ENCODE results near the gene SRF. TPM values are rescaled to one million over a fixed set of nuclear protein-coding genes. Genes with fewer than 3 reads are reported as not detected.
"Not testable (repeated sequence)": the region's sequence is repeated elsewhere in the genome, so short reads cannot be mapped to it uniquely, and the experiment has no call there.

The SRF gene
- 20.4 and 24.3 TPM in 2 replicates for total RNA-seq

DNA sequence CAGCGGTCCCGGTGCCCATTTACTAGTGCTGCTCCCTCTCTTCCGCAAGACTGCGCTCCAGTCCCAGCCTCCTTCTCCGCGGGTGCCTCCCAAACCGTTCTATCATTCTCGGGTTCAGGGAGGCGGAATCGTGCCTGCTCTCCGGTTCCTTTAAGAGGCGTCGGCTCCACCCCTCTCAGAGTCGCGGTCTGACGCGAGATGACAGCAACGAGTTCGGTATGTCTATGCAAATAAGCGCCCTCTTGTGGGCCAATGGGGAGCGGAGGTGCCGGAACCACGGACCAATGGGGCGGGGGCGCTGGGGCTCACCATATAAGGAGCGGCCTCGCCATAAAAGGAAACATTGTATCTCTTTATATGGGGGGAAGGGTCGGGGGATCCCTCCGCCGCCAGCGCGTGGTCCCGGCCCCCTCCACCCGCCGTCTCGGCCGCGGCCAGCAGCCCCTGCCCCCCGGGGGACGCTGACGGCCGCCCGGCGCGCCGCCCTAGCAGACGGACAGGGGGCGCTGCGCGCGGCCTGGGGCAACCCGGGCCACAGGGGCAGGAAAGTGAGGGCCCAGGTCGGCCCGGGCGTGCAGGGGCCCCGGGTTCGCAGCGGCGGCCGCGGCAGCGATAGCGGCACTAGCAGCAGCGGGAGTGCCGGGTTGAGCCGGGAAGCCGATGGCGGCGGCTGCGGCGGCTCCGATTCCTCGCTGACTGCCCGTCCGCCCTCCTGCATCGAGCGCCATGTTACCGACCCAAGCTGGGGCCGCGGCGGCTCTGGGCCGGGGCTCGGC is at the start of gene SRF:
Gene SRF, plus strand, starts transcription at position 339 of the 776 bp plus-strand sequence. Its CDS starts 388 bp downstream, at position 727.
- peak; percentile 98 for DNase-seq (ENCODE audit: low read depth, low spot score)

DNA sequence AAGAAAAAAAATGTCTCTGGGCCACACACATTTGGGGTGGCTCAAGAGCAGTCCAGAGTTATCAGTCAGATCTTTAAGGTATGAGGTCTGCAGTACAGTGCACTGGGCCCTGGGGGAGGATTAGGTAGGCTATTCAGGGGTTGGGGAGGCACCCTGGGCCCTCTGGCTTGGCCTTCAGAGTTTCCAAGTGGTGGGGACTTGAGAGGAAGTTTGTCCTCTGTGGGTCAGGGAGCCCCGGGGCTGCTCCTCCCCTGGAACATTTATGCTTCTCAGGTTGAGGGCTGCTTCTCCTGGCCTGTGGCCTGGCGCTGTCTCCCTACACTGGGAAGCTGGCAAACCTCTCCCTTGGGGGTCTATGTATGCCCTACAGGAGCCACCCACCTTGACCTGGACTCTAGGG is 48.9 kb upstream of the SRF start:
- no peak for DNase-seq (ENCODE audit: low read depth, low spot score)

DNA sequence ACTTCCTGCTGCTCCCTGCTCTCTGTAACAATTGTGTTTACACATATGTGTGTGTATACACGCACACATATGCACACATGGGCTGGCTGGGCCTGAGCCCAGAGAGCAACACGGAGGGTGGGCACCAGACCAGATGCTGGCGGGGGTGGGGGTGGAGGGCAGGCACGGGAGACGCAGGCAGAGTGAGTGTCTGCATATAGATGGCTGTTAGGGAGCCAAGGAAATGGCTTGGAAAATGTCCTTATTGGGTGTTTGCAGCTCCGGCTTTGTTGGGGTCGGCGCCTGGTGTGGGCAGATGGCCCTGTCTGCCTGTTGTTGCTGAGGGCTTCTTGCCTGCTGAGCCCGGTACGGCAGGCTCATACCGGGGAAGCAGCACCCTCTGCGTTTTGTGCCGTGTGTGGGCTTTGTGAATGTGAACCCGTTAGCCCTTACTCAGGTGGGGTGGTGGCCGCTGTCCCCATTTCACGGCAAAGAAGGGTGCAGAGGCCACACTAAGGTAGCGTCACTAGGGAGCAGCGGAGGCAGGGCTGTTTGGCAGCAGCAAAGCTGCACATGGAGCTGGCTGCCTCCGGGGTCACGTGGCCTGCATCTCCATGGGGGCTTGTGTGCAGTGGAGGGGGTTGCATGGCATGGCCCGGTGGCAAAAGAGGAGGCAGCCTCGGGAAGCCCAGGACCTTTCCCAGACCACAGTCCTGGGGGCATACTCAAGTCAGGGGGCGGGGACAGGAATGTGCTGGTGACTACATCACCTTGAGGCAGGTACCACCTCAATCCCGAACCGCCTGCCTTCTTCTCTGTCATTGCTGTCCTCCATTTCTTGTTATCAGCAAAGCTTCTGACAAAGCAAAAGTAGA is 47.4 kb upstream of the SRF start:
- DNase-seq (ENCODE audit: low read depth, low spot score) = no peak

DNA sequence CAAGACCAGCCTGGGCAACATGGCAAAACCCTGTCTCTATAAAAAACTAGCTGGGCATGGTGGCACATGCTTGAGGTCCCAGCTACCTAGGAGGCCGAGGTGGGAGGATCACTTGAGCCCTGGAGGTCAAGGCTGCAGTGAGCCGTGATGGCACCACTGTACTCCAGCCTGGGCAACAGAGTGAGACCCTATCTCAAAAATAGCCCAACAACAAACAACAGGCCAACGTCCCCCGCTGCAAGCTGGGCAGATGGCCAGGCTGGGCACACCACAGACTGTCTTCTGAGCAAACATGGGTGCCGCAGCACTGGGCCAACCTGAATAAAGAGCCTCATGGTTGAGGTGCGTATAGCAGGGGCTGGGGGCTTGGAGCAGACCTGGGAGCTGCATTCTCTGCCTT is 46.6 kb upstream of the SRF start:
- DNase-seq (ENCODE audit: low read depth, low spot score) = no peak

DNA sequence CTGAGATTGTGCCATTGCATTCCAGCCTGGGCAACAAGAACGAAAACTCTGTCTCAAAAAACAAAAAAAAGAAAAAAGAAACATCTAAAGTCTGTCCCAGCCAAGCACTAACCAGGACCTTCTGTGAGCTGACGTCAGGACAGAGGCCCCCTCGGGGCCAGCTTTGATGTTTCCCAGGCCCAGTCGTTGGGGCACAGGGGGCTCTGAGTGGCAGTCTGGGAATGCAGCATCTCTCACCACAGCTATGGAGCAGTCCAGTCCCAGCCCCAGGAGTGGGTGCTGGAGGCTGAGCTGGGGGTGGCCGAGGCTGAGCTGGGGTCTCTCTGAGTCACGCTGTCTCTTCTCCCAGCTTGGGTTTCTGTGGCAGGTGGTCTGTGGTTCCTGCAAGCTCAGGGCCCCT is 46.0 kb upstream of the SRF start:
- DNase-seq (ENCODE audit: low read depth, low spot score) = no peak

DNA sequence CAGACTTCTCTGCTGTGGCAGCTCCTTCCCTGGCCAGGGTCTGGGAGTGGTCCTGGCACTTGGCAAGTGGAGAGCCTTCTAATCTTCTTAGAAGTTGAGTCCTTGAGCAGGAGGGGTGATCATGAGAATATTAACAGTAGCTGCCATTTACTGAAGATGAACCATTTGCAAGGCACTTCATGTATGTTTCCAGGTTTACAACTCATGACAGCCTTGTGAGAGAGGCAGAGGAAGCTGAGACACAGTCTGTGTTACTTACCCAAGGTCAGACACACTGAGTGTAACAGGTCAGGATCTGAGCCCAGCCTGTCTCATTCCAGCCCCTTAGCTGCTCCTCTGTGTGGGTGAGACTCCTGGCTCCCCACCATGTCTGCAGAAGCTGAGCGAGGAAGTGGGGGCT is 45.5 kb upstream of the SRF start:
- DNase-seq (ENCODE audit: low read depth, low spot score) = no peak

DNA sequence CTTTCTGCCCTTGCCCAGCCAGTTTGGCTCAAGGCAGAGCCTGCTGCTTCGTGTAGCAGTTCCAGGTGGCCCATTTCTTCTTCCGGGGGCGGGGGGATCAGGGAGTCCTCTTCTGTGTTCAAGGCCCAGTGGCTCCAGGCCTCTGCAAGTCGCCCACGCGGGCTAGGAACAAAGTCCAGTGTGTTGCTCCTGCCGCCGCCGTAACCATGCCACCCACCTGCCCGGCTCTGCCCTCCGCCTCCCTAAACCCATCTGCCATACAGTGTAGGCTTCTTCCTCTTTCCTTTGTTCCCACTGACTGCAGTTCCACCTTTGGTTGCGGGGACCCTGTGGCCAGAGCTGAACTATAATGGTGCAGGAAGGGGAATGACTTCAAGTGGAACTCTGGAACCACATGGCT is 43.9 kb upstream of the SRF start:
- DNase-seq (ENCODE audit: low read depth, low spot score) = no peak

DNA sequence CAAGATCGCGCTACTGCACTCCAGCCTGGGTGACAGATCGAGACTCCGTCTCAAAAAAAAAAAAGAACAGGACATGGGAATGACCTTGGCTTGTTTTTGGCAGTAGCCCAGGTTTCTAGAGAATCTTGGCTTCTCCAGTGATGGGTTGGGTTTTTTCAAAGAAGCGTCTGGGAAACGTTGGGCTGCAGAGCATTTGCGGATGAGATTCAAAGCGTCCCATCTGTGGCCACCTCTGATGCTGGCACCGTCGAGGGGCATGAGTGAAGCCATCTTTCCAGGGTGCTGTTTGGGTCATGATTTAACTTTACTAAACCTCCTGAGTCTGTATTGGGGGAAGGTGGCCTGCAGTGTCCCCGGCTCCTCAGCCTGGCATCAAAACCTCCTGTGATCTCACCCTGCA is 43.2 kb upstream of the SRF start:
- DNase-seq (ENCODE audit: low read depth, low spot score) = no peak

DNA sequence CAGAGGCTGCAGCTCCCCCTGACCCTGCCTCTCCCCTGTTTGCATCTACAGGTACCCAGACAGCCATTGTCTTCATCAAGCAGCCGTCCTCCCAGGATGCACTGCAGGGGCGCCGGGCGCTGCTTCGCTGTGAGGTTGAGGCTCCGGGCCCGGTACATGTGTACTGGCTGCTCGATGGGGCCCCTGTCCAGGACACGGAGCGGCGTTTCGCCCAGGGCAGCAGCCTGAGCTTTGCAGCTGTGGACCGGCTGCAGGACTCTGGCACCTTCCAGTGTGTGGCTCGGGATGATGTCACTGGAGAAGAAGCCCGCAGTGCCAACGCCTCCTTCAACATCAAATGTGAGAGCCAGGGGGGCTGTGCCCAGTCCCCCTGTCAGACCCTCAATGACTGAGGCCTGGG is 42.1 kb upstream of the SRF start:
- DNase-seq (ENCODE audit: low read depth, low spot score) = no peak

DNA sequence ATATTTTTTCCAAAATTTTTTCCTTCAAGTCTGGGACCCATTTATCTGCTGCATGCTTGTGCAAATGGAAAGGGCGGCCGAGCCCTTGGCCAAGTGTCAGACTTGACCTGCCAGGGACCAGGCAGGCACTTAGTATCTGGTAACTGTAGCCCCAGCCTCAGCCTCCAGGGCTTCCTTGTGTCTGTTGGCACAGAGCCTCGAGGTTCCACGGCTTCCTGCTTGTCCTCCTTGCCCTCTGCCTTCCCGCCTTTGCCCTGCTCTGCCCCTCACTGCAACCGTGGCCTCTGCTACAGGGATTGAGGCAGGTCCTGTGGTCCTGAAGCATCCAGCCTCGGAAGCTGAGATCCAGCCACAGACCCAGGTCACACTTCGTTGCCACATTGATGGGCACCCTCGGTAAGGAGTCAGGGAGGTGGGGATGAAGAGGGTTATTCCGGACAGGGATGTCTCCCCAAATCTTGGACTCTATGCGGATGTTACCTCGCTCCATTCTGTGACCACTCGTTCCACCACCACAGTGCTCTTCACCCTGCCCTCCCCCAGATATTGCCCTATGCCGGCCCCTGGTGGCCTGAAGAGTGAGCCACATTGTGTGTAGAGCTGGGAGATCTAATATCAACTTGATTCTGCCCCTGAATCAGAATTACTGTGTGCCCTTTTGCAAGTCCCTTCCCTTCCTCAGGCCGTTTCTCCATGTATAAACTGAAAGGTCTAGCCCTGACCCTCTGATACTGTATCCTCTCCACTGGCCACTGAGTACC is 41.5 kb upstream of the SRF start:
- no peak for DNase-seq (ENCODE audit: low read depth, low spot score)

DNA sequence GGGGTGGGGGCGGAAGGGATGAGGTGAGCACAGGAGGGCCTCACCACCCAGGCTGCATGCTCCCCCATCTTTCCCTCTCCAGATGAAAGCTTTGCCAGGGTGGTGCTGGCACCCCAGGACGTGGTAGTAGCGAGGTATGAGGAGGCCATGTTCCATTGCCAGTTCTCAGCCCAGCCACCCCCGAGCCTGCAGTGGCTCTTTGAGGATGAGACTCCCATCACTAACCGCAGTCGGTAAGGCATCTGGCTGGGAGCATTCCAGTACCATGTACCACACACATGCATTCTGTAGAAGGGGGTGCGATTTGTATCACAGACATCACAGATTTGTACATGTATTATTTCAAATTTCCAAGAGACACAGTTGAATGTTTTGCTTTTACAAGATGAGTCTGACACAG is 40.6 kb upstream of the SRF start:
- no peak for DNase-seq (ENCODE audit: low read depth, low spot score)

DNA sequence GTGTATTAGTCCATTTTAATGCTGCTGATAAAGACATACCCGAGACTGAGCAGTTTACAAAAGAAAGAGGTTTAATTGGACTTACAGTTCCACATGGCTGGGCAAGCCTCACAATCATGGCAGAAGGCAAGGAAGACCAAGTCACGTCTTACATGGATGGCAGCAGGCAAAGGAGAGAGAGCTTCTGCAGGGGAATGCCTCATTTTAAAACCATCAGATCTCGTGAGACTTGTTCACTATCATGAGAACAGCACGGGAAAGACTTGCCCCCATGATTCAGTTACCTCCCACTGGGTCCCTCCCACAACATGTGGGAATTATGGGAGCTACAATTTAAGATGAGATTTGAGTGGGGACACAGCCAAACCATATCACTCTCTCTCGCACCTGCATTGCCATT is 39.7 kb upstream of the SRF start:
- DNase-seq (ENCODE audit: low read depth, low spot score) = not testable (repeated sequence)

DNA sequence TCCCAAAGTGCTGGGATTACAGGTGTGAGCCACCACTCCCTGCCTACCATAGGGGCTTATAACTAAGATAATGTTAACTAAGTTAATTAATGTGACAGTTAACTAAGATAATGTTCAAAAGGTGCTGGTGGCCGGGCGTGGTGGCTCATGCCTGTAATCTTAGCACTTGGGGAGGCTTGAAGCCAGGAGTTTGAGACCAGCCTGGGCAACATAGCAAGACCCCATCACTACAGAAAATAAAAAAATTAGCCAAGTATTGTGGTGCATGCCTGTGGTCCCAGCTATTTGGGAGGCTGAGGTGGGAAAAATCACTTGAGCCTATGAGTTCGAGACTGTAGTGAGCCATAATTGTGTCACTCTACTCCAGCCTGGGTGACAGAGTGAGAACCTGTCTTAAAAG is 32.8 kb upstream of the SRF start:
- DNase-seq (ENCODE audit: low read depth, low spot score) = no peak

DNA sequence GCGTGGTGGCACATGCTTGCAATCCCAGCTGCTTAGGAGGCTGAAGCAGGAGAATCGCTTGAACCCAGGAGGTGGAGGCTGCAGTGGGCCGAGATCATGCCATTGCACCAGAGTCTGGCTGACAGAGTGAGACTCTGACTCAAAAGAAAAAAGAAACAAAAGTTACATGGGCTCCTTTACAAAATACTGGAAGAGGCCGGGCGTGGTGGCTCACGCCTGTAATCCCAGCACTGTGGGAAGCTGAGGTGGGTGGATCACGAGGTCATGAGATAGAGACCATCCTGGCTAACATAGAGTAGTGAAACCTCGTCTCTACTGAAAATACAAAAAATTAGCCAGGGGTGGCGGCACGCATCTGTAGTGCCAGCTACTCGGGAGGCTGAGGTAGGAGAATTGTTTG is 31.1 kb upstream of the SRF start:
- DNase-seq (ENCODE audit: low read depth, low spot score) = not testable (repeated sequence)

DNA sequence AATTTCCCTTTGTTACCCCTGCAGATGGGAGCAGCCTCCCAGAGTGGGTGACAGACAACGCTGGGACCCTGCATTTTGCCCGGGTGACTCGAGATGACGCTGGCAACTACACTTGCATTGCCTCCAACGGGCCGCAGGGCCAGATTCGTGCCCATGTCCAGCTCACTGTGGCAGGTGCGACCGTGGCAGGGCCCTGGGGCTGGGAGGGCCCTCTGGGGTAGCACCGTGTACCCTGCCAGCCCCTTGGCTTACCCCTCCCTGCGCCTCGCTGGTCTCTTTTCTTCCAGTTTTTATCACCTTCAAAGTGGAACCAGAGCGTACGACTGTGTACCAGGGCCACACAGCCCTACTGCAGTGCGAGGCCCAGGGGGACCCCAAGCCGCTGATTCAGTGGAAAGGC is 29.4 kb upstream of the SRF start:
- no peak for DNase-seq (ENCODE audit: low read depth, low spot score)

DNA sequence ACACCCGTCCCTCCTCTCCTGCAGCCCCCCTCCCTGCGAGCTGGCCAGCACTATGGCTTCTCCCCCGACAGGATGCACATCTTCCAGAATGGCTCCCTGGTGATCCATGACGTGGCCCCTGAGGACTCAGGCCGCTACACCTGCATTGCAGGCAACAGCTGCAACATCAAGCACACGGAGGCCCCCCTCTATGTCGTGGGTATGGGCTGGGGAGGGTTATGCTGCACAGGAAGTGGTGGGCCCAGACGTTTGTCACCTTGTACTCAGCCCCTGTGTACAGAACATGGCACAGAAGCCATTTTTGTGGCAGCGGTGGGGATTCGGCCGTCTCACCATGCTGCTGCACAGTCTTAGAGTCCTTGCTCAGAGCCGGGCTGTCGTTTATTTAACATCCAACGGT is 29.0 kb upstream of the SRF start:
- no peak for DNase-seq (ENCODE audit: low read depth, low spot score)

DNA sequence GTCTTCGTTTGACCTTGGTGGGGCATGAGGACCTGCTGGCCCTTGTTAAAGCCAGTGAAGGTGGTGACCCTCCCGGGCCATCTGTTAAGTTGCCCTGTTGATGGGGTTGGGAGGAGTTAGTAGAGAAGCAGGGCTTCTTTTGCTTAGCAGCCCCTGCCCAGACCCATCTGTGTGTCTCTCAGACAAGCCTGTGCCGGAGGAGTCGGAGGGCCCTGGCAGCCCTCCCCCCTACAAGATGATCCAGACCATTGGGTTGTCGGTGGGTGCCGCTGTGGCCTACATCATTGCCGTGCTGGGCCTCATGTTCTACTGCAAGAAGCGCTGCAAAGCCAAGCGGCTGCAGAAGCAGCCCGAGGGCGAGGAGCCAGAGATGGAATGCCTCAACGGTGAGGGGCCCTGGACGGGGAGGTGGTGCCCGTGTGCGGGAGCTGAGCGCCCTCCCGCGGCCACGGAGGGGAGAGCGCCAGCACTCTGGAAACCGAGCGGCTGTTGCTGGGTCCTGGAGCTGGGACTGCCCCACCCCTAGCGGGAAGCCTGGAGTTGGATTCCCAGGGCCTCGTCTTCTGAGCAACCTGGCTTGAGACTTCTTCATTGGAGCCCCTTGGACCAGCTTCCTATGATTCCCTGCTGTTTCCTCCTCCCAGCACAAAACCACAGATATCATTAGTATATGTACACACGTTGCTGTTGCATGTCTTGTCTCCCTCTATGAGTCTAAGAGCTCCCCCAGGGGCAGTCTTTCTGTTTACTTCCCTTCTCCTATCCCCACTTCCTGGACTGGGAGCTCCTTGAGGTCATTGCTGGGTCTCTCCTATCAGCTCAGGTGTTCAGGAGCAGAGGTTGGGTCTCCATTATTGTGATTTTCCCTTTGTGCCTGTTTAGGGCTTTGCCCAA is 27.6 kb upstream of the SRF start:
- DNase-seq (ENCODE audit: low read depth, low spot score) = peak; percentile 39

DNA sequence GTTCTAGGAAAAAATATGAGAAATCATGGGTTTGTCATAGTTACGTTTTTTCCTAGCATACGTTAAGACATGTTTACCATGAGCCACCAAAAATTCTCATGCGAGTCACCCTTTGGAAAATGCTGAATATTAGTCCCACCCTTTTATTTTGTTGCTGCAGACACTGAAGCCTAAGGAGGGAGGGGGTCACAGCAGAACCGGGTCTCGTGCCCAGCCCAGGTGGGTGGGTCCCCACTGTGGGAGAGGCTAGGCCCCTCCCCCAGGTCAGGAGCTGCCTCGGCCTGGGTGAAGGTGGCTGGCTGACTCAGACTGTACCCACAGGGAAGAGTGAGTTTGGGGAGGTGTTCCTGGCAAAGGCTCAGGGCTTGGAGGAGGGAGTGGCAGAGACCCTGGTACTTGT is 26.2 kb upstream of the SRF start:
- DNase-seq (ENCODE audit: low read depth, low spot score) = no peak

DNA sequence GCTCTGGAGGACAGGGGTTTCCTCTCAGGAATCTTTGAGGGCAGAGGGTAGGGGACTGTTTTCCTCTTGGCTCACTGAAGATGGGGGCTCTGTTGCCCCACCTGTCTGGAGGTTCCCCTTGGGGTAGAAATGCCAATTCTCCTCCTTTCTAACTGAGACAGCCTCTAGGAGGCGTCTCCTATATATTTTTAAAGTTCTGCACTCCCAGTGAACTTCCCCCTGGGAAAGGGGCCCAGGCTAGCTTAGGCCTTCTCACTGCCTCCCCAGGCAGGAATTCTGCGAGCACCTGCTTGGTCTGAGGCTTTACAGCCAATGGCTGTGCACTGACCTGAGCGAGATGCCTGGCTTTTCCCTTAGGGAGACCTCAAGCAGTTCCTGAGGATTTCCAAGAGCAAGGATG is 24.8 kb upstream of the SRF start:
- no peak for DNase-seq (ENCODE audit: low read depth, low spot score)

DNA sequence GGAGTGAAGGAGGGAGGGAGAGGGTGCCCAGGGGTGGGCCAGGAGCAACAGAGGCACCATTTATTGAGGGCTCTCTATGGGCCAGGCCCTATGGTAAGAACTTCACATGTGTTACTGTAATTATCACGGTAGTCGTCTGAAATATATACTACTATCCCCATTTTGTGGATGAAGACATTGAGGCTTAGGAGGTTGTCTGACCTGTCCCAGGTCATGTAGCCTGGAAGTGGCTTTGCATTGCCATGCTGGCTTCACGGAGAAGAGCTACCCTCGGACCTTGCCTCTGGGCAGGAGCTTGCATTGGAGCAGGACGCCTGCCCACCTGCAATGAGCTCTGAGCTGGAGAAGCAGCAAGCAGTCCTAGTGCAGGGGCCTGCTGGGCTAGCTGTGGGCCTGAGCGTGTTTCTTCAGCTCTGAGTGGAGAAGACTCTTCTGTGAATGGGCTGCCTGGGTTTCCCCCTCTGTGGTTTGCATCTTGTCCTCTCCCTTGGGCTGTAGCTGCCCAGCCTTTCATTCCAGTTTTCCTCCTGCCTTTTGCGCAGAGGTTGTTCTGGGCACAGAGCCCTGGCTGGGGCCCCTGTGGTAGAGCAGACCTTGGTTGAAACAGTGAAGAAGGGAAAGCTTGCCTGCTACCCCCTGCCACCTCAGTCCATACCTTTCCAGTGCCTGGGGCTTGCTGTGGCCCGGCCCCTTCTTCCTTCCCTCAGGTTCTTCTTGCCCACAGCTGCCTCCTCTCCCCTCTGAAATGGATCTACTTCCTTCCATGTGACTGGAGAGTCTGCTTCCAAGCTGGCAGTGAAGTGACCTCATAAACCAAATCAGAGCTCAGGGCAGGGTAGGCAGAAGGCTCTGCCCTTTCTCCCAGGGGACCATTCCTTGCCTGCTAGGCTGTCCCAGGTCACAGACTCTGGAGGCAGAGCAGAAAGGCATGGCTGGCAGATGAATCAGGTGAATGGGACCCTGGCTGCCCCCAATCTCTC is 24.1 kb upstream of the SRF start:
- DNase-seq (ENCODE audit: low read depth, low spot score) = no peak

All from pulmonary artery endothelial cell (primary cell).